HepG2 (cell line): Measurements from ENCODE around the gene RILPL1. TPM values are rescaled to one million over a fixed set of nuclear protein-coding genes. Genes with fewer than 3 reads are reported as not detected.
A peak's percentile ranks its signal among the peaks of the same experiment; 100 is the strongest.

Experiments used
- ATAC-seq: fragments of 200-7000 bp; cut with Tn5 transposase; 3 replicates; pipeline ENCODE4 v1.9.1; 2020; ENCODE audit warnings: mild to moderate bottlenecking, moderate library complexity
- BruUV-seq: library from RNA; stranded (reverse); fragments of 400-500 nt; replicated peaks from 2 replicates; lab custom pipeline; 2021; lab: Mats Ljungman, UMichigan
- CTCF ChIA-PET: fragments of 300-600 bp; formaldehyde crosslinking; extraction: SDS; loops from one replicate; lab custom pipeline; 2021; ENCODE audit warnings: low total read pairs, inconsistent platforms, low intra/inter-chr PET ratio; lab: Yijun Ruan, JAX
- POLR2A ChIA-PET: fragments of 350-600 bp; sonication (Branson Sonifier 250); formaldehyde crosslinking; loops from one replicate; lab custom pipeline; 2020; ENCODE audit warnings: antibody characterized with exemption, inconsistent platforms; lab: Yijun Ruan, JAX
- DNase-seq: peaks from one replicate; pipeline ENCODE4 v3.0.0-alpha.2; 2015; ENCODE audit warnings: low spot score
- FAIRE-seq: peaks from 3 replicates; lab custom pipeline; 2011; peaks lifted over from hg19 to GRCh38; lab: Jason Lieb, UNC
- H2AFZ ChIP-seq: one replicate; pipeline ENCODE4 v1.6.1; 2011; ENCODE audit warnings: low read length, inconsistent platforms
- H3K27ac ChIP-seq: fragments of 300-600 bp; 3 replicates; pipeline ENCODE4 v1.8.0; 2011; ENCODE audit warnings: mixed run types, mild to moderate bottlenecking, mixed read lengths, low read length, inconsistent platforms; ENCODE audit not compliant: insufficient read depth; ENCODE audit errors: extremely low read length
- H3K27me3 ChIP-seq, 2 experiments: fragments of 200-600 bp in 1 of 2; 2 replicates in 1 of 2; 3 replicates in 1 of 2; pipeline versions ENCODE4 v1.6.0 to v1.8.0; 2011; ENCODE audit warnings: low read length in 2 of 2, mild to moderate bottlenecking in 2 of 2, moderate library complexity in 2 of 2, inconsistent platforms in 1 of 2; ENCODE audit not compliant: insufficient read depth in 2 of 2, control insufficient read depth in 1 of 2
- H3K36me3 ChIP-seq, 2 experiments: fragments of 200-600 bp in 1 of 2; replicated peaks in 1 of 2; 2 replicates in 1 of 2; 3 replicates in 1 of 2; pipeline versions ENCODE4 v1.5.1 to v1.8.0; 2011; ENCODE audit warnings: low read length in 2 of 2, inconsistent platforms in 1 of 2; ENCODE audit not compliant: insufficient read depth in 2 of 2, control insufficient read depth in 1 of 2
- H3K4me1 ChIP-seq: 2 replicates; pipeline ENCODE4 v1.5.1; 2012; ENCODE audit warnings: low read length, inconsistent platforms; ENCODE audit not compliant: insufficient read depth
- H3K4me2 ChIP-seq: 2 replicates; pipeline ENCODE4 v1.6.0; 2011; ENCODE audit warnings: low read depth, low read length, inconsistent platforms
- H3K4me3 ChIP-seq, 3 experiments: fragments of 200-600 bp in 1 of 3; sonication (generic), shearing (Covaris generic) in 1 of 3; replicated peaks in 1 of 3; 2 replicates each; pipeline ENCODE4 v1.5.1; 2011 to 2016; ENCODE audit warnings: low read length in 3 of 3, inconsistent platforms in 2 of 3, low read depth in 2 of 3, mild to moderate bottlenecking in 2 of 3, control low read depth in 1 of 3, mixed read lengths in 1 of 3; ENCODE audit not compliant: insufficient read depth in 1 of 3
- H3K79me2 ChIP-seq: one replicate; pipeline ENCODE4 v1.6.1; 2011; ENCODE audit warnings: low read length, inconsistent platforms; ENCODE audit not compliant: insufficient read depth
- H3K9ac ChIP-seq: 2 replicates; pipeline ENCODE4 v1.6.0; 2011; ENCODE audit warnings: mild to moderate bottlenecking, low read depth, low read length, inconsistent platforms; ENCODE audit not compliant: insufficient read depth
- H3K9me3 ChIP-seq: 2 replicates; pipeline ENCODE4 v1.5.1; 2012; ENCODE audit warnings: mild to moderate bottlenecking, low read length
- H4K20me1 ChIP-seq: 2 replicates; pipeline ENCODE4 v1.6.0; 2011; ENCODE audit warnings: inconsistent platforms, mild to moderate bottlenecking, low read length, moderate library complexity; ENCODE audit not compliant: insufficient read depth
- EP300 ChIP-seq, 3 experiments: sonication (generic) in 1 of 3; formaldehyde crosslinking in 1 of 3; IDR thresholded peaks; 2 replicates each; pipeline versions ENCODE4 v1.5.1 to v1.6.1; 2011 to 2020; ENCODE audit warnings: low read depth in 2 of 3, low read length in 2 of 3, borderline replicate concordance in 1 of 3, improper control_type of control experiment in 1 of 3, mild to moderate bottlenecking in 1 of 3, missing genetic modification reagents in 1 of 3, moderate library complexity in 1 of 3
- MAFF ChIP-seq: IDR thresholded peaks from 2 replicates; pipeline ENCODE4 v1.6.1; 2011; ENCODE audit warnings: low read depth, low read length, improper control_type of control experiment
- MAFK ChIP-seq, 2 experiments: IDR thresholded peaks in 1 of 2; conservative IDR thresholded peaks in 1 of 2; 2 replicates each; pipeline ENCODE4 v1.6.1; 2011; ENCODE audit warnings: improper control_type of control experiment in 2 of 2, low read length in 2 of 2
- THYN1 ChIP-seq: sonication (generic); formaldehyde crosslinking; IDR thresholded peaks from 2 replicates; pipeline ENCODE4 v1.8.1; 2023; ENCODE audit warnings: low read depth, mild to moderate bottlenecking, moderate library complexity, missing genetic modification reagents, borderline replicate concordance
- ZNF207 ChIP-seq: fragments of 450-650 bp; IDR thresholded peaks from 2 replicates; pipeline ENCODE4 v1.6.1; 2016; ENCODE audit warnings: antibody characterized with exemption, borderline replicate concordance
- ZNF274 ChIP-seq: sonication (generic); formaldehyde crosslinking; IDR thresholded peaks from 2 replicates; pipeline ENCODE4 v1.5.1; 2020; ENCODE audit warnings: mild to moderate bottlenecking, missing genetic modification reagents
- ZNF362 ChIP-seq: sonication (generic); formaldehyde crosslinking; IDR thresholded peaks from 2 replicates; pipeline ENCODE4 v1.4.0; 2020; ENCODE audit warnings: missing genetic modification reagents, mild to moderate bottlenecking, borderline replicate concordance
- ZNF772 ChIP-seq: sonication (generic); formaldehyde crosslinking; IDR thresholded peaks from 2 replicates; pipeline ENCODE4 v1.5.0; 2020; ENCODE audit warnings: mild to moderate bottlenecking, missing genetic modification reagents
- ZSCAN31 ChIP-seq: sonication (generic); formaldehyde crosslinking; IDR thresholded peaks from 2 replicates; pipeline ENCODE4 v1.5.0; 2020; ENCODE audit warnings: low read depth, mild to moderate bottlenecking, missing genetic modification reagents
- WGBS: methylation state at CpG from one replicate; pipeline ENCODE4 v1.1.6; 2017; ENCODE audit warnings: low lambda C conversion rate; 5-methylcytosine and 5-hydroxymethylcytosine counted together
- in situ Hi-C: cut with HindIII; loops from 2 replicates; pipeline ENCODE4 v1.10.0; 2017; ENCODE audit warnings: low pct_unique_long_range_greater_than_20kb; ENCODE audit not compliant: extremely low pct_ligation_motif_present
- intact Hi-C: fragments of 100-400 bp; cut with micrococcal nuclease; formaldehyde crosslinking; loops from one replicate; pipeline ENCODE4 v1.10.0; 2022; ENCODE audit not compliant: unreplicated experiment
- polyA plus RNA-seq, 8 experiments: library from polyadenylated mRNA; depleted of rRNA in 3 of 8; stranded (reverse) in 7 of 8; unstranded in 1 of 8; fragments of >200 nt; fragmentation: Illumina TruSeq in 4 of 8; extraction: Trizol in 4 of 8; gene quantifications; 2 replicates each; pipeline versions ENCODE4 v1.2.1 to v1.2.3, GENCODE V29; 2011 to 2016; ENCODE audit warnings: low read depth in 4 of 8, missing spikeins in 1 of 8, mixed read lengths in 1 of 8; ENCODE audit not compliant: insufficient read depth in 1 of 8
- total RNA-seq, 5 experiments: library from RNA; depleted of rRNA; stranded (reverse); fragments of >200 nt; fragmentation: Illumina TruSeq; extraction: Trizol; gene quantifications; 2 replicates each; pipeline ENCODE4 v1.2.3, GENCODE V29; 2016; ENCODE audit warnings: low read depth in 1 of 5
- TF ChIP-seq, protein P1 (sequence below): sonication (generic); formaldehyde crosslinking; IDR thresholded peaks from 2 replicates; pipeline ENCODE4 v1.5.0; 2020; ENCODE audit warnings: missing genetic modification reagents

Gene RILPL1
- total and polyA plus RNA-seq, 2 of the 13 experiments (the other 11 are each of a cell fraction or from before 2014, with no cell fraction given): 5.8 to 28.4 TPM

DNA sequence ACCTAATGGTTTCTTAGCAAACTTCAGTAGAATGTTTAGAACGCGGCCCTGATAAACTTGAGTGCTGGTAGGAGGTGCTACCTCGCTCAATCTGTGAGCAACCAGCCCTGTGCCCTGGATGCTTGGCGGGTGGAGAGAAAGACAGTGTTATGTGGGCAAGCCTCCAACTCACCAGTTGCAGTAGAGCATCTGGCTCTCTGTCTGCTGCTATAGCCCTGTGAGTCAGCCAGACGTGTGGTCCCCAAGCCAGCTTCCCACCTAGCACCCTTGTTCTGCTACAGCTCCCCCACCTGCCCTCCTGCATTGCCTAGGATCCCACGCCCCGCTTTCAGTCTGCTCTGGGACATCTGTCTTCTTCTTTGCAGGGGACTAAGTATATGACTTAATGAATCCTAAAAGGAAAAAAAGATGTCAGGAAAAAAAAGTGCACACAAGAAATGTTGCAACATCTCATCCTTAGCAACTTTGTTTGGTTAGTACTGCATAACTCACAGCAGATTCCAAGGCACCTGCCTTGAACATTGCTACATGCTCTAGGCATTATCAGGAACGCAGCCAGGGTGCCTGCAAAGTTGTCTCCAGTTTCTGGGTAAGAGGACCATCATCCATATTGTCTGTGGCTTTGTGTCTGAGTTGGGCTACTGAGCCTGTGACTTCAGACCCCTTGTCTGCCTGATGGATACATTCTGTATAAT is 62.0 kb downstream of the RILPL1 start (continued):
- peak; percentile 86 for TF ChIP-seq ZNF362
- TF ChIP-seq ZNF772 (CRISPR knock-in tag): 0 out of 2 replicates have a peak, but pooled peaks have one; percentile 20
- no peak for TF ChIP-seq ZSCAN31
- no peak for TF ChIP-seq ZNF207
- TF ChIP-seq THYN1 (CRISPR knock-in tag): no peak
- peak in 1 of 2 experiments; percentile 26; a peak in 1 of 4 replicates for TF ChIP-seq EP300 (IDR thresholded peaks at IDR 0.05; ENCODE audit: low read depth in 2 of 2, low read length in 2 of 2)
- no peak for TF ChIP-seq EP300 (CRISPR knock-in tag; IDR thresholded peaks at IDR 0.05; ENCODE audit: borderline replicate concordance)

DNA sequence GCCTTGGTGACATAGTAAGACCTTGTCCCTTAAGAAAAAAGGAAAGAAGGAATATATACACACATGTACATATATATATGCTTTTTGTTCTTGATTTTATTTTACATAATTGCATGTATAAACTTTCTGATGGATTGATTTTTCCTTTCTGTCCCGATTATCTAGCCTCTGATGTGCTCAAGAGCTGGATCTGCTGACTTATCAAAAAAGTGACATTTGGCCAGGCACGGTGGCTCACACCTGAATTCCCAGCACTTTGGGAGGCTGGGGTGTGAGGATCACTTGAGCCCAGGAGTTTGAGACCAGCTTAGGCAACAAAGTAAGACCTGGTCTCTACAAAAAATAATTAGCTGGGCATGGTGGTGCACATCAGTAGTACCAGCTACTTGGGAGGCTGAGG is 63.5 kb downstream of the RILPL1 start:
- 100% methylated on average over 2 of the region's 2 CpGs for WGBS
- no peaks in the 10 kb centered on the region for H4K20me1 ChIP-seq
- CTCF ChIA-PET: no interaction called here
- no peak overlapping the region for H3K4me2 ChIP-seq
- H3K9ac ChIP-seq: no peak overlapping the region
- no peak overlapping the region for H3K27ac ChIP-seq
- ATAC-seq (no peak), FAIRE-seq (no peak), DNase-seq (no peak)
- H3K4me1 ChIP-seq: peaks cover 59% of the 10 kb centered on the region
- no TSS peak for BruUV-seq
- H3K9me3 ChIP-seq: no peaks in the 10 kb centered on the region
- H3K79me2 ChIP-seq: peaks cover under 1% of the 10 kb centered on the region
- in situ Hi-C loops (no loop called here), intact Hi-C loops (no loop called here)
- POLR2A ChIA-PET: no interaction called here
- peaks cover 9 to 18% of the 10 kb centered on the region in 2 experiments; a peak in 4 of 5 replicates for H3K36me3 ChIP-seq
- no peaks in the 10 kb centered on the region for H3K27me3 ChIP-seq
- no peak overlapping the region for H3K4me3 ChIP-seq
- TF ChIP-seq, protein P1, sequence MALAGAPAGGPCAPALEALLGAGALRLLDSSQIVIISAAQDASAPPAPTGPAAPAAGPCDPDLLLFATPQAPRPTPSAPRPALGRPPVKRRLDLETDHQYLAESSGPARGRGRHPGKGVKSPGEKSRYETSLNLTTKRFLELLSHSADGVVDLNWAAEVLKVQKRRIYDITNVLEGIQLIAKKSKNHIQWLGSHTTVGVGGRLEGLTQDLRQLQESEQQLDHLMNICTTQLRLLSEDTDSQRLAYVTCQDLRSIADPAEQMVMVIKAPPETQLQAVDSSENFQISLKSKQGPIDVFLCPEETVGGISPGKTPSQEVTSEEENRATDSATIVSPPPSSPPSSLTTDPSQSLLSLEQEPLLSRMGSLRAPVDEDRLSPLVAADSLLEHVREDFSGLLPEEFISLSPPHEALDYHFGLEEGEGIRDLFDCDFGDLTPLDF (CRISPR knock-in tag): no peak
- TF ChIP-seq MAFK (conservative IDR thresholded peaks at IDR 0.05 in 1 of 2, IDR thresholded peaks at IDR 0.05 in 1 of 2; ENCODE audit: low read length in 2 of 2): peak; percentile 79
- TF ChIP-seq ZNF274 (CRISPR knock-in tag): no peak
- TF ChIP-seq MAFF: peak; percentile 66
- no peak overlapping the region for H2AFZ ChIP-seq
